Subcutaneous adipose tissue (tissue), 4 donors: ENCODE data around the gene TRPC4AP. TPM values are rescaled to one million over a fixed set of nuclear protein-coding genes. Genes with fewer than 3 reads are reported as not detected.

Experiments used
- total RNA-seq, 4 donors: library from RNA; depleted of rRNA; stranded (reverse); fragments of >200 nt; gene quantifications; one replicate each; pipeline ENCODE4 v1.1.0, GENCODE V29; 2016
- TF ChIP-seq, protein P1 (sequence below): fragments of 450-650 bp; IDR thresholded peaks from one replicate; pipeline ENCODE4 v1.5.1; 2016; ENCODE audit warnings: low read depth, mild to moderate bottlenecking, control low read depth, antibody characterized with exemption, moderate library complexity

The TRPC4AP gene
- total RNA-seq, 4 donors from 2014 or later: 76.6 to 112 (median 78.5) TPM

GRCh38 chr20:35010405-35011192, 82.0 kb downstream of the TRPC4AP start:
- TF ChIP-seq, protein P1, sequence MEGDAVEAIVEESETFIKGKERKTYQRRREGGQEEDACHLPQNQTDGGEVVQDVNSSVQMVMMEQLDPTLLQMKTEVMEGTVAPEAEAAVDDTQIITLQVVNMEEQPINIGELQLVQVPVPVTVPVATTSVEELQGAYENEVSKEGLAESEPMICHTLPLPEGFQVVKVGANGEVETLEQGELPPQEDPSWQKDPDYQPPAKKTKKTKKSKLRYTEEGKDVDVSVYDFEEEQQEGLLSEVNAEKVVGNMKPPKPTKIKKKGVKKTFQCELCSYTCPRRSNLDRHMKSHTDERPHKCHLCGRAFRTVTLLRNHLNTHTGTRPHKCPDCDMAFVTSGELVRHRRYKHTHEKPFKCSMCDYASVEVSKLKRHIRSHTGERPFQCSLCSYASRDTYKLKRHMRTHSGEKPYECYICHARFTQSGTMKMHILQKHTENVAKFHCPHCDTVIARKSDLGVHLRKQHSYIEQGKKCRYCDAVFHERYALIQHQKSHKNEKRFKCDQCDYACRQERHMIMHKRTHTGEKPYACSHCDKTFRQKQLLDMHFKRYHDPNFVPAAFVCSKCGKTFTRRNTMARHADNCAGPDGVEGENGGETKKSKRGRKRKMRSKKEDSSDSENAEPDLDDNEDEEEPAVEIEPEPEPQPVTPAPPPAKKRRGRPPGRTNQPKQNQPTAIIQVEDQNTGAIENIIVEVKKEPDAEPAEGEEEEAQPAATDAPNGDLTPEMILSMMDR: no peak

DNA sequence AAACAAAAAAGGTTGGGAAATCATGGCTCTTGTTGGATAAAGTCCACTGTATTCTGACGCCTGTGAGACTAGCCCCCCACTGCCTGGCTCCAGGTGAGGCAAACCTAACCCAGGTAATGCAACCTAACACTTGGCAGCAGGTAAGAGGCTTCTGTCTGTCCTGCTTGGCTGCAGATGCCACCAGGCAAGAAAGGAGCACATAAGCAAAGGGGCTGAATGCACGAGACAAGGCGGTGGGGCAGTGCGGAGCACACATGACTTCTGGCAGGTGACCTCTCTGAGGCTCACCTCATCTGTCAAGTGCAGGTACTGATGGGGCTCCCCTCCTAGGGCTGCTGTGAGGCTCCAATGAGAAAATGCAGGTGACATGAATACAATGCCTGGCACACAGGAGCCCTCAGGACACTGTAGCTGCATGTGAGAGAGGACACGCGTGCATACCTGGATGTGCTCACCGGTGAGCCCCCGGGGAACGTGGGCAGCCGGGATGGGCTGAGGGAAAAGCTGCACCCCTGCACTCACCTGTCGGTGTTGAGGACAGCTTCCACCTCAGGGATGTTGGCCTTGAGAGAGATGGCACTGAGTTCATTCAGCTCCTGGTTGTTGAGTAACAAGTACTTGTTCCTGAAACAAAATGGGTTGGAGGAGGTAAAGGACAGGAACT, 82.8 kb downstream of the TRPC4AP start:
- TF ChIP-seq, protein P1: no peak

DNA sequence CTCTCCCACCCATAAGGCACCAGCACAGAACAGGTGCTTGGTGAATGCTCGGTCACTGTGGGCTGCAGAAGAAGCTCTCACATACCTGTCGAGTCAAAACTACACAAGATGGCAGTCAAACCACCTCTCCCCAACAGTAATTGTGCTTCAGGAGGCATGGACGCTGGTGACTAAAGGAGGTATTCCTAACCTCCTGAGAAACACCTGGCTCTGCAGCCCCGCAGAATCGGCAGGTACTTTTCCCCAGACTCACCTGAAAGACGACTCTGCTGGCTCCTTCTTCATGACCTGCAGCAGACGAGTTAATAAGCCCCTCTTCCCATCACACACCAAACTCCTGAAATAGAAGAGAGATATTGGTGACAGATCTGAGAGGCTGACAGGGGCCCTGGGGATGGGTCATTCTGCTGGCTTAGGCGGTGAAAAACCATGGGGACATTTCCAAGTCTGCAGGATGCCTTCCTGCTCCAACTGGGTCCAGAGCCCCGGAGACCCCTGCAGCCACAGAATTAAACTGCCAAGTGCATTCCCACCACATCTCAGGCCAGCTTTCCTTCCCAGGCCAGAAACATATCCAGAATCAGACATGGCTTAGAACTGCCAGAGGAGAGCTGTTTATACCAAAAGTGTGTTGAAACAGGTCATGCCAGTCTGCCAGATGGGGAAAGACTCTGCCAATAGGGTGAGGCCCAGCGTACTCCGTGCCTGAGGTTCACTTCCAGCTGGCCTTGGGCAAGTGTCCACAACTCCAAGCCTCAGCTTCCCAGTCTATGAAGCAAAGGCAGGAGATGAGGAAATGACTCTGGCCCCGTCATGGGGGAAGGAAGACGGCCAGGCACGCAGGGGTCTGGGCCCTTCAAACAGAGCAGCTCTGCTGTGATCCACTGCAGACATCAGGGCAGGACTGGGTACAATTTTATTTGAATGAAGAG, 83.9 kb downstream of the TRPC4AP start:
- TF ChIP-seq, protein P1: no peak

GRCh38 chr20:35007891-35008290, 84.7 kb downstream of the TRPC4AP start:
- TF ChIP-seq, protein P1: no peak

- TF ChIP-seq, protein P1: no peak
These were observed 85.2 kb downstream of the TRPC4AP start for GRCh38 chr20:35007413-35007812.

GRCh38 chr20:35006531-35006971, 86.1 kb downstream of the TRPC4AP start:
- TF ChIP-seq, protein P1: no peak
